Colonic mucosa (tissue), 4 donors: Measurements from ENCODE around the gene MED12L. TPM values are rescaled to one million over a fixed set of nuclear protein-coding genes. Genes with fewer than 3 reads are reported as not detected.

Experiments used
- DNase-seq: peaks from one replicate; pipeline ENCODE4 v3.0.0-alpha.2; 2020
- H3K27ac ChIP-seq: fragments of 200-600 bp; one replicate; pipeline ENCODE4 v1.8.0; 2021
- H3K27me3 ChIP-seq: fragments of 200-600 bp; one replicate; pipeline ENCODE4 v1.8.0; 2021
- H3K36me3 ChIP-seq: fragments of 200-600 bp; one replicate; pipeline ENCODE4 v1.8.0; 2021
- H3K4me1 ChIP-seq: fragments of 200-600 bp; one replicate; pipeline ENCODE4 v1.8.0; 2021; ENCODE audit warnings: mild to moderate bottlenecking
- H3K4me3 ChIP-seq: fragments of 200-600 bp; one replicate; pipeline ENCODE4 v1.8.0; 2021
- H3K9ac ChIP-seq, 2 donors: one replicate each; pipeline ENCODE4 v1.7.0; 2013; ENCODE audit warnings: control low read depth in 2 of 2, low read depth in 2 of 2, low read length in 2 of 2
- H3K9me3 ChIP-seq: fragments of 200-600 bp; one replicate; pipeline ENCODE4 v1.8.0; 2021
- intact Hi-C: fragments of 100-400 bp; cut with DNase I; formaldehyde crosslinking; loops from one replicate; pipeline ENCODE4 v1.14.1; 2022
- total RNA-seq, 2 donors: library from RNA; stranded (reverse); fragmentation: NEBNext Ultra II Directional in 1 of 2; extraction: Animal tissue kit (Norgen Biotek cat#: 25700) in 1 of 2; gene quantifications; one replicate each; pipeline ENCODE4 v1.2.1, GENCODE V29; 2021
- TF ChIP-seq, protein P1 (sequence below): fragments of 200-600 bp; IDR thresholded peaks from one replicate; pipeline ENCODE4 v1.8.0; 2022; ENCODE audit warnings: antibody characterized with exemption, mild to moderate bottlenecking
- donor health status: healthy.
- donor health status: DM: no; HTN: no; CAD: no.
- donor health status: DM: no; HTN: no; CAD: no.

The MED12L gene
- total RNA-seq, 2 donors from 2014 or later = 0.32 to 1.3 TPM

DNA sequence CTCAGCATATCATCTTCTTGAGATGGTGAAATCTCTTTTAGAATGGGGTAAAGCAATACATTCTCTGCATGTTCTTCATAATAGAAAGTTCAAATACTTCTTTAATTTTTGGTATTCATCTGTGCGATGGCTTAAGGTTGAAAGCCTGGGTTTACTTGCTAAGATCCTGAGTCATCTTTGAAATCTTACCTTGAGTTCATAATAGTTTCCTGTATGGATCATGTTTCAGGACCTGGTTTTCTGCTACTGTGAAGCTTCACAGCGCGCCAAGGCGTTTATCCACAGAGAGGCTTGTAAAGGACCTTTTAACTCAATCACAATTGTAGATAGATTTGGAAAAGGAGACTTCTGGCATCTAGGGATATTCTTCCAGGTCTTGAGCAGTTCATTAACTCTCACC lies 39.0 kb downstream of the MED12L start:
- H3K27ac ChIP-seq = no peak overlapping the region
- TF ChIP-seq, protein P1, sequence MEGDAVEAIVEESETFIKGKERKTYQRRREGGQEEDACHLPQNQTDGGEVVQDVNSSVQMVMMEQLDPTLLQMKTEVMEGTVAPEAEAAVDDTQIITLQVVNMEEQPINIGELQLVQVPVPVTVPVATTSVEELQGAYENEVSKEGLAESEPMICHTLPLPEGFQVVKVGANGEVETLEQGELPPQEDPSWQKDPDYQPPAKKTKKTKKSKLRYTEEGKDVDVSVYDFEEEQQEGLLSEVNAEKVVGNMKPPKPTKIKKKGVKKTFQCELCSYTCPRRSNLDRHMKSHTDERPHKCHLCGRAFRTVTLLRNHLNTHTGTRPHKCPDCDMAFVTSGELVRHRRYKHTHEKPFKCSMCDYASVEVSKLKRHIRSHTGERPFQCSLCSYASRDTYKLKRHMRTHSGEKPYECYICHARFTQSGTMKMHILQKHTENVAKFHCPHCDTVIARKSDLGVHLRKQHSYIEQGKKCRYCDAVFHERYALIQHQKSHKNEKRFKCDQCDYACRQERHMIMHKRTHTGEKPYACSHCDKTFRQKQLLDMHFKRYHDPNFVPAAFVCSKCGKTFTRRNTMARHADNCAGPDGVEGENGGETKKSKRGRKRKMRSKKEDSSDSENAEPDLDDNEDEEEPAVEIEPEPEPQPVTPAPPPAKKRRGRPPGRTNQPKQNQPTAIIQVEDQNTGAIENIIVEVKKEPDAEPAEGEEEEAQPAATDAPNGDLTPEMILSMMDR = no peak
- H3K27me3 ChIP-seq = no peaks in the 10 kb centered on the region
- no peaks in the 10 kb centered on the region for H3K36me3 ChIP-seq
- no peak overlapping the region for H3K4me3 ChIP-seq
- H3K9ac ChIP-seq = no peak overlapping the region
- H3K9me3 ChIP-seq = no peaks in the 10 kb centered on the region
- no peak for DNase-seq
- no peaks in the 10 kb centered on the region for H3K4me1 ChIP-seq
- intact Hi-C loops = no loop called here

- no peak overlapping the region for H3K27ac ChIP-seq
- intact Hi-C loops = no loop called here
- no peak for DNase-seq
- H3K9ac ChIP-seq = no peak overlapping the region
- TF ChIP-seq, protein P1 = no peak
- H3K4me3 ChIP-seq = no peak overlapping the region
- H3K36me3 ChIP-seq = no peaks in the 10 kb centered on the region
- no peaks in the 10 kb centered on the region for H3K9me3 ChIP-seq
- H3K27me3 ChIP-seq = no peaks in the 10 kb centered on the region
- no peaks in the 10 kb centered on the region for H3K4me1 ChIP-seq
These were observed 45.0 kb downstream of the MED12L start for GRCh38 chr3:151130428-151130827.

- intact Hi-C loops = no loop called here
- H3K9ac ChIP-seq = no peak overlapping the region
- no peaks in the 10 kb centered on the region for H3K36me3 ChIP-seq
These were observed 47.7 kb downstream of the MED12L start for GRCh38 chr3:151133175-151133574.

DNA sequence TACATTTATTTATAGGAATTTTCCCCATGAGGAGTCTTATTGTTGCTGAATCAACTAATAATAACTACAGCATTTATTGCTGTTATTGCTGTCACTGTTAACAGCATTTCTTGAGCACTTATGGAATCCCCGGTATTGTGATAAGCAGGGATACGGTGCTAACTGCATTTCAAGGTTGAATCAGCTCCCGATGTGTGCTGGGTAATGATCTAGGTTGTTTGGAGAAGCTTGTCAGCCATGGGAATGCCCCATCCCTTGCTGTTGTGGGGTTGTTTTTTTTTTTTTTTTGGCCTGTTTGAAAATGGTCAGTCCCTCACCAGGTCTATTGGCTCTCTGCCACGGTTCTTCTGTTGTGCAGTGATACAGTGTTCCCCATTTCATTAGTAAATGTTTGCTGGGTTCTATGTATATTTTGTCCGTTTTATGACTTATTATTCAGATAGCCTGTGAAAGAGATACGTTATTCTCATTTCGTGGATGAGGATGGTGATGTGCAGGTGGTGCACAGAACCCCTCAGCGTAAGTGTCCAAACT lies 48.5 kb downstream of the MED12L start:
- no peak overlapping the region for H3K27ac ChIP-seq
- no peaks in the 10 kb centered on the region for H3K27me3 ChIP-seq
- H3K36me3 ChIP-seq = no peaks in the 10 kb centered on the region
- TF ChIP-seq, protein P1 = no peak
- H3K4me1 ChIP-seq = no peaks in the 10 kb centered on the region
- H3K4me3 ChIP-seq = no peak overlapping the region
- intact Hi-C loops = no loop called here
- no peaks in the 10 kb centered on the region for H3K9me3 ChIP-seq
- no peak for DNase-seq
- H3K9ac ChIP-seq = no peak overlapping the region

More at GRCh38 chr3:151133175-151133574, 47.7 kb downstream of the MED12L start:
- TF ChIP-seq, protein P1 = no peak
- no peak overlapping the region for H3K4me3 ChIP-seq
- DNase-seq = no peak
- no peaks in the 10 kb centered on the region for H3K9me3 ChIP-seq
- no peak overlapping the region for H3K27ac ChIP-seq
- no peaks in the 10 kb centered on the region for H3K4me1 ChIP-seq
- H3K27me3 ChIP-seq = no peaks in the 10 kb centered on the region

GRCh38 chr3:151135541-151136337 lies 50.3 kb downstream of the MED12L start:
- TF ChIP-seq, protein P1 = no peak
- no peak for DNase-seq

More at GRCh38 chr3:151135541-151136337, 50.3 kb downstream of the MED12L start:
- H3K36me3 ChIP-seq = no peaks in the 10 kb centered on the region
- no peak overlapping the region for H3K4me3 ChIP-seq
- H3K9ac ChIP-seq = no peak overlapping the region
- no peaks in the 10 kb centered on the region for H3K4me1 ChIP-seq
- no peaks in the 10 kb centered on the region for H3K9me3 ChIP-seq
- intact Hi-C loops = no loop called here
- no peaks in the 10 kb centered on the region for H3K27me3 ChIP-seq
- no peak overlapping the region for H3K27ac ChIP-seq
